Measurements from ENCODE around the gene TMCC1.

TMCC1 gene

DNA sequence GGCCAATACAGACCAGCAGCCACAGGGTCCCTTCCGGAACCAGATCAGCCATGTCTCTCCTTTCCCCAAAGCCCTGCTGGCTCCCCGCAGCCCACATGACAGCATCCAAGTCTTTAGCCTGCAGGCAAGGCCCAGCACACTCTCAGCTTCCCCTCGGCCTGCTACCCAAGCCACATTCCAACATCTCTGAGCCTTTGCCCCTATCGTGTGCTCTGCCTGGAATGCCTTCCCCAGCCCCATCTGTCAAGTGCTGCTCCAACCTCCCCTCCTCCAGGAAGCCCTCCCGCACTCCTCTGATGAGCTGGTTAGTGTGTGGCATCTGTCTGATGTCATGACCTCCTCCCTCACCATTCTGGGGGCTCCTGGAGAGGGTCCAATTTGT lies 295.5 kb downstream of the TMCC1 start:
- Histone ChIP-seq H3K9me3 (ENCODE audit: insufficient read depth, low read depth, low read length) (no peaks in the 10 kb centered on the region), H3K9ac (ENCODE audit: low read depth, low read length, poor library complexity, severe bottlenecking) (peak overlapping the region; percentile 72), H4K20me1 (ENCODE audit: insufficient read depth, low read length, poor library complexity, severe bottlenecking) (peaks cover 20% of the 10 kb centered on the region), H3K9me2 (replicated peaks; ENCODE audit: low read depth, low read length) (no peaks in the 10 kb centered on the region), H2AFZ (ENCODE audit: low read length) (no peak overlapping the region), H3K4me1 (ENCODE audit: insufficient read depth, low read length, poor library complexity, severe bottlenecking) (peaks cover 95% of the 10 kb centered on the region), H3K27me3 (ENCODE audit: insufficient read depth, low read length, poor library complexity, severe bottlenecking) (no peaks in the 10 kb centered on the region), H3K79me2 (ENCODE audit: insufficient read depth, low read length) (peaks cover 87% of the 10 kb centered on the region), H3F3A (ENCODE audit: low read depth) (peaks cover 19% of the 10 kb centered on the region), H3K4me2 (ENCODE audit: low read depth, low read length, poor library complexity, severe bottlenecking) (peak overlapping the region; percentile 95), H3K4me3 (ENCODE audit: low read length, poor library complexity, severe bottlenecking) (peak overlapping the region; percentile 35), H3K36me3 (ENCODE audit: insufficient read depth, low read length) (no peaks in the 10 kb centered on the region)
- TF ChIP-seq EZH2phosphoT487 (IDR thresholded peaks at IDR 0.05; ENCODE audit: borderline replicate concordance), result no peak
- TF ChIP-seq, protein P1, sequence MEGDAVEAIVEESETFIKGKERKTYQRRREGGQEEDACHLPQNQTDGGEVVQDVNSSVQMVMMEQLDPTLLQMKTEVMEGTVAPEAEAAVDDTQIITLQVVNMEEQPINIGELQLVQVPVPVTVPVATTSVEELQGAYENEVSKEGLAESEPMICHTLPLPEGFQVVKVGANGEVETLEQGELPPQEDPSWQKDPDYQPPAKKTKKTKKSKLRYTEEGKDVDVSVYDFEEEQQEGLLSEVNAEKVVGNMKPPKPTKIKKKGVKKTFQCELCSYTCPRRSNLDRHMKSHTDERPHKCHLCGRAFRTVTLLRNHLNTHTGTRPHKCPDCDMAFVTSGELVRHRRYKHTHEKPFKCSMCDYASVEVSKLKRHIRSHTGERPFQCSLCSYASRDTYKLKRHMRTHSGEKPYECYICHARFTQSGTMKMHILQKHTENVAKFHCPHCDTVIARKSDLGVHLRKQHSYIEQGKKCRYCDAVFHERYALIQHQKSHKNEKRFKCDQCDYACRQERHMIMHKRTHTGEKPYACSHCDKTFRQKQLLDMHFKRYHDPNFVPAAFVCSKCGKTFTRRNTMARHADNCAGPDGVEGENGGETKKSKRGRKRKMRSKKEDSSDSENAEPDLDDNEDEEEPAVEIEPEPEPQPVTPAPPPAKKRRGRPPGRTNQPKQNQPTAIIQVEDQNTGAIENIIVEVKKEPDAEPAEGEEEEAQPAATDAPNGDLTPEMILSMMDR (conservative IDR thresholded peaks at IDR 0.05; ENCODE audit: low read length), result no peak
